Endothelial cell of umbilical vein (primary cell): ENCODE data around the gene NHS.

Experiments
- CTCF ChIP-seq, 2 donors: IDR thresholded peaks; 1 replicate in 1 of 2; 2 replicates in 1 of 2; pipeline ENCODE4 v1.5.1; 2011; ENCODE audit warnings: low read length in 2 of 2, mild to moderate bottlenecking in 2 of 2, moderate library complexity in 2 of 2, control low read depth in 1 of 2, inconsistent platforms in 1 of 2, low read depth in 1 of 2; ENCODE audit not compliant: insufficient read depth in 1 of 2; ENCODE audit errors: extremely low read depth in 1 of 2
- EZH2 ChIP-seq: IDR thresholded peaks from 2 replicates; pipeline ENCODE4 v1.6.1; 2012; ENCODE audit warnings: borderline replicate concordance, low read depth, mild to moderate bottlenecking, moderate library complexity, low read length, inconsistent platforms; ENCODE audit not compliant: severe bottlenecking
- FOS ChIP-seq: IDR thresholded peaks from 2 replicates; pipeline ENCODE4 v1.6.1; 2011; ENCODE audit warnings: mild to moderate bottlenecking, low read length, moderate library complexity, borderline replicate concordance; ENCODE audit not compliant: insufficient read depth
- GATA2 ChIP-seq: IDR thresholded peaks from 2 replicates; pipeline ENCODE4 v1.7.0; 2011; ENCODE audit warnings: low read depth, mild to moderate bottlenecking, moderate library complexity, mixed read lengths, low read length; ENCODE audit not compliant: insufficient read length, insufficient read depth
- MAX ChIP-seq: IDR thresholded peaks from 2 replicates; pipeline ENCODE4 v1.6.1; 2011; ENCODE audit not compliant: insufficient read depth, insufficient read length
- POLR2A ChIP-seq: IDR thresholded peaks from 2 replicates; pipeline ENCODE4 v1.6.1; 2012; ENCODE audit warnings: low read depth, mild to moderate bottlenecking, control low read depth, low read length
- POLR2AphosphoS5 ChIP-seq: IDR thresholded peaks from 2 replicates; pipeline ENCODE4 v1.6.1; 2012; ENCODE audit warnings: low read depth, mild to moderate bottlenecking, control low read depth, low read length, moderate library complexity; ENCODE audit not compliant: insufficient read depth

GRCh38 chrX:17616936-17617335 is 241.9 kb downstream of the NHS start:
- TF ChIP-seq CTCF (IDR thresholded peaks at IDR 0.05; ENCODE audit: extremely low read depth in 1 of 2, insufficient read depth in 1 of 2, low read depth in 1 of 2, low read length in 2 of 2) (no peak), POLR2A (no peak), POLR2AphosphoS5 (no peak), FOS (no peak), GATA2 (no peak), EZH2 (no peak), MAX (no peak)
